ENCODE results near the gene FBXW11. TPM values are rescaled to one million over a fixed set of nuclear protein-coding genes. Genes with fewer than 3 reads are reported as not detected.

FBXW11 gene
- total RNA-seq, 1 experiment from 2014 or later: 46.3 TPM

DNA sequence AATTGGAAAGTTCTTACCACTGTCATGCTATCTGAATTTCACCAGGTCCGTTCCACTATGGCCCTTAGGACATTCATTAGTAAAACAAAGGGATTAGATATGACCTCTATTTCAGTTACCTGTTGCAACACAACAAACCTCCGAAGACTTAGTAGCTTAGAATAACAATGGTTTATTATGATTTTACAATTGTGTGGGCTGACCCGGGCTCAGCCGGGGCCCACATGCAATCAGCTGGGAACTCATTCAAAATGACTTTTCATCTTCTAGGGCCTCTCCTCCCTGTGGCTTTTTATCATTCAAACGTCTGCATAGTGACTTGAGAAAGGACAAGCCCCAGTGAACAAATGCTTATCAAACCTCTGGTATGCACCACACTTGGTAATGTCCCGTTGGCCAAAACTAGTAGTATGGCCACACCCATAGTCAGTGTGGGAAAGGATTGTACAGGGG lies 2.3 kb upstream of the FBXW11 start:
- intact Hi-C loops (cut with micrococcal nuclease; ENCODE audit: unreplicated experiment): loop anchor here (5.0 kb wide), 1 partner anchor 46 kb away; no protein-coding TSS in a partner anchor

DNA sequence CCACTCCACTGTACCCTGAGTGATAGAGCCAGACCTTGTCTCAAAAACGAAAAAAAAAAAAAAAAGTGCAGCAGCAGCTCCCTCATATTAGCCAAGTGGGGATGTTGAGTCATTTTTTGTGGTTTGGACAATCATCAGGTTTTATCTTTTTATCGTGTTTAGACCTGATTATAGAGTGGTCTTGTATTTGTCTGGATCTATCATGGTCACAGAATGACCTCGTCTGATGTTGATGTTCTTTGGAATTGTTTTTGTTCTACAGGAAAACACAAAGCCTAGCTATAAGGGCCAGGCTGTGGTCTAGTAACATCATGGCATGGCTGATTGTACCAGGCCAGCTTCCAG lies 1.6 kb upstream of the FBXW11 start:
- Mint-ChIP-seq H3K4me1 (ENCODE audit: low read depth, unreplicated experiment) (peaks cover 32% of the 10 kb centered on the region), H3K27ac (ENCODE audit: unreplicated experiment) (no peak overlapping the region), H3K27me3 (ENCODE audit: insufficient read depth, unreplicated experiment) (no peaks in the 10 kb centered on the region), H3K4me3 (ENCODE audit: unreplicated experiment) (peak overlapping the region; percentile 90), H3K9me3 (ENCODE audit: unreplicated experiment) (no peaks in the 10 kb centered on the region), H3K36me3 (ENCODE audit: insufficient read depth, unreplicated experiment) (peaks cover 12% of the 10 kb centered on the region)
- H3K27me3 ChIP-seq (replicated peaks; ENCODE audit: control insufficient read depth, insufficient read depth, low read length): no peaks in the 10 kb centered on the region
- ChIA-PET POLR2A (interaction anchor here (0.6 to 1.4 kb wide), 2 partner anchors 9 to 59 kb away, joined by 4 to 10 read pairs; no protein-coding TSS in a partner anchor), CTCF (interaction anchor here (1.7 kb wide), 1 partner anchor 96 kb away, joined by 15 read pairs; no protein-coding TSS in a partner anchor)
- no TSS peak for BruUV-seq (replicated peaks)
- intact Hi-C loops (cut with micrococcal nuclease; ENCODE audit: unreplicated experiment): loop anchor here (5.0 kb wide), 1 partner anchor 46 kb away; no protein-coding TSS in a partner anchor
- no peak for TF ChIP-seq CTCF (IDR thresholded peaks at IDR 0.05; ENCODE audit: insufficient read depth in 1 of 2, low read depth in 1 of 2, low read length in 1 of 2, severe bottlenecking in 1 of 2, unreplicated experiment in 1 of 2)
- DNase-seq: no peak
- H3K9me3 ChIP-seq: no peaks in the 10 kb centered on the region
- H3K4me3 ChIP-seq (ENCODE audit: low read depth, low read length): peak overlapping the region; percentile 45
- no peaks in the 10 kb centered on the region for H3K36me3 ChIP-seq (ENCODE audit: control insufficient read depth, insufficient read depth, low read length)
- H3K4me1 ChIP-seq: peaks cover 32% of the 10 kb centered on the region

More for the DNA sequence above, 2.3 kb upstream of the FBXW11 start:
- ChIA-PET POLR2A (no interaction called here), CTCF (no interaction called here)
- H3K4me1 Mint-ChIP-seq (ENCODE audit: low read depth, unreplicated experiment): peaks cover 26% of the 10 kb centered on the region
- Histone ChIP-seq H3K36me3 (ENCODE audit: control insufficient read depth, insufficient read depth, low read length) (no peaks in the 10 kb centered on the region), H3K9me3 (no peaks in the 10 kb centered on the region), H3K4me3 (ENCODE audit: low read depth, low read length) (no peak overlapping the region), H3K4me1 (peaks cover 28% of the 10 kb centered on the region), H3K27me3 (replicated peaks; ENCODE audit: control insufficient read depth, insufficient read depth, low read length) (no peaks in the 10 kb centered on the region)
- no peak for TF ChIP-seq CTCF (IDR thresholded peaks at IDR 0.05; ENCODE audit: insufficient read depth in 1 of 2, low read depth in 1 of 2, low read length in 1 of 2, severe bottlenecking in 1 of 2, unreplicated experiment in 1 of 2)
- no peak for DNase-seq
- H3K27me3 Mint-ChIP-seq (ENCODE audit: insufficient read depth, unreplicated experiment): no peaks in the 10 kb centered on the region
- no peaks in the 10 kb centered on the region for H3K9me3 Mint-ChIP-seq (ENCODE audit: unreplicated experiment)
- H3K36me3 Mint-ChIP-seq (ENCODE audit: insufficient read depth, unreplicated experiment): peaks cover 12% of the 10 kb centered on the region
- no TSS peak for BruUV-seq (replicated peaks)
- no peak overlapping the region for H3K27ac Mint-ChIP-seq (ENCODE audit: unreplicated experiment)
- H3K4me3 Mint-ChIP-seq (ENCODE audit: unreplicated experiment): no peak overlapping the region

DNA sequence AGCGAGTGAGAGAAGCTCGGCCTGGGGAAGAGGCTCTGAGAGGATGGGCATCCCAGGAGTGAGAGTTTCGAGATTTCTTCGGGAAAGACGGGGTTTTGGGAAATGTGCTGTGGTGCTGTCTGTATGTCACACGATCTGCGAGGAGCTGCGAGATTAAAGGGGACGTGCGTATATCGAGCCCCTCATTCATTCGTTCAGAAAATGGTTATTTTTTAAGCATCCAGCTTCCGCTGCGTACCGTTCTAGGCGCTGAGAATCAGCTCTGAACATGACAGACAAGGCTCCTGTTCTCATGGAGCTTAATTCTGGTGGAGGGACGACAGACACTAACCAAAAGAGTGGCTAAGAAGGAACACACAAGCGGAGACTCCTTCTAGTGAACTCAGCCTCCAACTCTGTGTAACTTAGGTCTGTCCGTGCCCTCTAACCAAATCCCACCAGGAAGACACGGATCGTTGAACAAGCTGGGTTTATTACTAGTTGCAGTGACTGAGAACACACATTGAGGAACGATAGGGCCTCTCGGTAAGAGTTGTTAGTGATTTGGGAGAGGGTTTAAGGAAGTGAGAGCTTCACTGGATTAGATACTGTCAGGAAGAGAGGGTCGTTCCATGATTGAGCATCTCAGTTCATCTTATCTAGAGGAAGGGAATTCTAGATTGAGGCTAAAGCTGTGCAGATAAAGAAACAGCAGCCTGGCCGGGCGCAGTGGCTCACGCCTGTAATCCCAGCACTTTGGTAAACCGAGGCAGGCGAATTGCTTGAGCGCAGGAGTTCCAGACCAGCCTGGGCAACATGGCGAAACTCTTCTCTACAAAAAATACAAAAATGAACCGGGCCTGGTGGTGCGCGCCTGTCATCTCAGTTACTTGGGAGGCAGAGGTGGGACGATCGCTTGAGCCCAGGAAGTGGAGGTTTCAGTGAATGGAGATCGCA lies 1.0 kb upstream of the FBXW11 start:
- peaks cover 32% of the 10 kb centered on the region for H3K4me1 ChIP-seq
- no peak for DNase-seq

More for the DNA sequence above, 1.0 kb upstream of the FBXW11 start:
- Mint-ChIP-seq H3K27me3 (ENCODE audit: insufficient read depth, unreplicated experiment) (no peaks in the 10 kb centered on the region), H3K4me1 (ENCODE audit: low read depth, unreplicated experiment) (peaks cover 32% of the 10 kb centered on the region), H3K36me3 (ENCODE audit: insufficient read depth, unreplicated experiment) (peaks cover 12% of the 10 kb centered on the region), H3K9me3 (ENCODE audit: unreplicated experiment) (no peaks in the 10 kb centered on the region), H3K27ac (ENCODE audit: unreplicated experiment) (peak overlapping the region; percentile 92), H3K4me3 (ENCODE audit: unreplicated experiment) (peak overlapping the region; percentile 90)
- H3K36me3 ChIP-seq (ENCODE audit: control insufficient read depth, insufficient read depth, low read length): no peaks in the 10 kb centered on the region
- ChIA-PET POLR2A (interaction anchor here (0.6 to 2.6 kb wide), 4 partner anchors 9 to 95 kb away, joined by 4 to 33 read pairs (median 12); no protein-coding TSS in a partner anchor), CTCF (interaction anchor here (1.0 to 1.7 kb wide), 8 partner anchors 32 to 181 kb away, joined by 3 to 15 read pairs (median 4); partner anchors contain the start of gene STK10)
- intact Hi-C loops (cut with micrococcal nuclease; ENCODE audit: unreplicated experiment): loop anchor here (5.0 kb wide), 1 partner anchor 45 kb away; no protein-coding TSS in a partner anchor
- peak overlapping the region; percentile 45 for H3K4me3 ChIP-seq (ENCODE audit: low read depth, low read length)
- TSS peak; percentile 90 for BruUV-seq (replicated peaks)
- TF ChIP-seq CTCF (IDR thresholded peaks at IDR 0.05; ENCODE audit: insufficient read depth in 1 of 2, low read depth in 1 of 2, low read length in 1 of 2, severe bottlenecking in 1 of 2, unreplicated experiment in 1 of 2): no peak
- no peaks in the 10 kb centered on the region for H3K27me3 ChIP-seq (replicated peaks; ENCODE audit: control insufficient read depth, insufficient read depth, low read length)
- H3K9me3 ChIP-seq: no peaks in the 10 kb centered on the region
